DND-41 (cell line): ENCODE data around the gene GPX5.

Experiments
- ATAC-seq: fragments of 200-7000 bp; cut with Tn5 transposase; 3 replicates; pipeline ENCODE4 v1.9.1; 2021; ENCODE audit warnings: low read depth; ENCODE audit not compliant: insufficient read depth
- DNase-seq: peaks from one replicate; pipeline ENCODE4 v3.0.0-alpha.2; 2020
- H2AFZ ChIP-seq: 2 replicates; pipeline ENCODE4 v1.6.0; 2012; ENCODE audit warnings: low read depth, low read length
- H3K27ac ChIP-seq: 2 replicates; pipeline ENCODE4 v1.5.1; 2012; ENCODE audit warnings: low read length, inconsistent platforms
- H3K27me3 ChIP-seq: fragments of 200-600 bp; sonication (generic); 2 replicates; pipeline ENCODE4 v1.6.0; 2012; ENCODE audit warnings: low read length, mild to moderate bottlenecking, inconsistent platforms; ENCODE audit not compliant: insufficient read depth, poor library complexity
- H3K36me3 ChIP-seq: 2 replicates; pipeline ENCODE4 v1.5.1; 2012; ENCODE audit warnings: low read length, inconsistent platforms; ENCODE audit not compliant: insufficient read depth
- H3K4me1 ChIP-seq: 2 replicates; pipeline ENCODE4 v1.5.1; 2012; ENCODE audit warnings: mild to moderate bottlenecking, low read length; ENCODE audit not compliant: insufficient read depth
- H3K4me2 ChIP-seq: 2 replicates; pipeline ENCODE4 v1.6.0; 2012; ENCODE audit warnings: mild to moderate bottlenecking, moderate library complexity, low read length, inconsistent platforms; ENCODE audit not compliant: insufficient read depth
- H3K4me3 ChIP-seq, 2 experiments: fragments of 200-600 bp in 1 of 2; shearing (Covaris generic) in 1 of 2; 2 replicates each; pipeline ENCODE4 v1.5.1; 2012 to 2016; ENCODE audit warnings: inconsistent platforms in 2 of 2, low read length in 2 of 2, mild to moderate bottlenecking in 2 of 2, low read depth in 1 of 2, moderate library complexity in 1 of 2
- H3K79me2 ChIP-seq: 2 replicates; pipeline ENCODE4 v1.6.0; 2012; ENCODE audit warnings: low read length, inconsistent platforms; ENCODE audit not compliant: insufficient read depth
- H3K9ac ChIP-seq: 2 replicates; pipeline ENCODE4 v1.6.0; 2012; ENCODE audit warnings: low read depth, mild to moderate bottlenecking, inconsistent platforms, low read length, moderate library complexity
- H3K9me3 ChIP-seq: 2 replicates; pipeline ENCODE4 v1.5.1; 2012; ENCODE audit warnings: low read length, moderate library complexity, mild to moderate bottlenecking, inconsistent platforms; ENCODE audit not compliant: insufficient read depth, severe bottlenecking
- H4K20me1 ChIP-seq: 2 replicates; pipeline ENCODE4 v1.6.0; 2012; ENCODE audit warnings: low read length; ENCODE audit not compliant: insufficient read depth
- CTCF ChIP-seq: IDR thresholded peaks from 2 replicates; pipeline ENCODE4 v1.5.1; 2012; ENCODE audit warnings: borderline replicate concordance, low read length, moderate library complexity, mild to moderate bottlenecking; ENCODE audit not compliant: poor library complexity, severe bottlenecking; ENCODE audit errors: extremely low read depth
- EZH2 ChIP-seq: IDR thresholded peaks from 3 replicates; pipeline ENCODE4 v1.6.1; 2012; ENCODE audit warnings: borderline replicate concordance, low read depth, mild to moderate bottlenecking, moderate library complexity, low read length, inconsistent platforms; ENCODE audit not compliant: severe bottlenecking

GPX5 gene

GRCh38 chr6:28568515-28569108 lies 42.9 kb downstream of the GPX5 start:
- no peak for ATAC-seq
- H3K36me3 ChIP-seq = no peaks in the 10 kb centered on the region
- H2AFZ ChIP-seq = no peak overlapping the region
- DNase-seq = no peak
- no peaks in the 10 kb centered on the region for H4K20me1 ChIP-seq
- no peaks in the 10 kb centered on the region for H3K9me3 ChIP-seq
- no peak overlapping the region for H3K4me3 ChIP-seq
- no peaks in the 10 kb centered on the region for H3K4me1 ChIP-seq
- no peak for TF ChIP-seq CTCF
- H3K79me2 ChIP-seq = no peaks in the 10 kb centered on the region
- no peak overlapping the region for H3K27ac ChIP-seq
- H3K4me2 ChIP-seq = no peak overlapping the region
- no peak overlapping the region for H3K9ac ChIP-seq
- H3K27me3 ChIP-seq = peaks cover 9% of the 10 kb centered on the region

- H3K4me2 ChIP-seq = no peak overlapping the region
- H3K79me2 ChIP-seq = no peaks in the 10 kb centered on the region
- TF ChIP-seq CTCF (no peak), EZH2 (no peak)
- DNase-seq (no peak), ATAC-seq (no peak)
- peaks cover 9% of the 10 kb centered on the region for H3K27me3 ChIP-seq
- H3K4me1 ChIP-seq = no peaks in the 10 kb centered on the region
- no peak overlapping the region for H3K27ac ChIP-seq
- no peaks in the 10 kb centered on the region for H3K36me3 ChIP-seq
- H2AFZ ChIP-seq = no peak overlapping the region
- no peak overlapping the region for H3K4me3 ChIP-seq
- no peak overlapping the region for H3K9ac ChIP-seq
- no peaks in the 10 kb centered on the region for H3K9me3 ChIP-seq
- H4K20me1 ChIP-seq = no peaks in the 10 kb centered on the region
Observed at GRCh38 chr6:28569748-28570147, 44.1 kb downstream of the GPX5 start.

GRCh38 chr6:28580475-28580874 lies 54.8 kb downstream of the GPX5 start:
- no peak for TF ChIP-seq EZH2
- peak; percentile 41 for TF ChIP-seq CTCF
- H3K79me2 ChIP-seq = no peaks in the 10 kb centered on the region
- no peak overlapping the region for H3K27ac ChIP-seq
- H3K9me3 ChIP-seq = no peaks in the 10 kb centered on the region
- H3K9ac ChIP-seq = no peak overlapping the region
- no peaks in the 10 kb centered on the region for H3K4me1 ChIP-seq
- no peak for DNase-seq
- H2AFZ ChIP-seq = no peak overlapping the region
- H4K20me1 ChIP-seq = no peaks in the 10 kb centered on the region
- no peaks in the 10 kb centered on the region for H3K36me3 ChIP-seq
- no peak; the same call in 2 of the 3 replicates for ATAC-seq
- no peak overlapping the region for H3K4me3 ChIP-seq
- peaks cover 15% of the 10 kb centered on the region for H3K27me3 ChIP-seq
- H3K4me2 ChIP-seq = no peak overlapping the region

GRCh38 chr6:28583463-28583862 lies 57.8 kb downstream of the GPX5 start:
- no peak for TF ChIP-seq EZH2
- no peak for TF ChIP-seq CTCF
- Histone ChIP-seq H4K20me1 (no peaks in the 10 kb centered on the region), H3K27me3 (peaks cover 38% of the 10 kb centered on the region)

More at GRCh38 chr6:28583463-28583862, 57.8 kb downstream of the GPX5 start:
- no peak overlapping the region for H3K4me2 ChIP-seq
- H3K36me3 ChIP-seq = no peaks in the 10 kb centered on the region
- no peak overlapping the region for H3K9ac ChIP-seq
- H3K27ac ChIP-seq = no peak overlapping the region
- H3K4me3 ChIP-seq = no peak overlapping the region
- H2AFZ ChIP-seq = no peak overlapping the region
- no peaks in the 10 kb centered on the region for H3K79me2 ChIP-seq
- H3K9me3 ChIP-seq = no peaks in the 10 kb centered on the region
- ATAC-seq (no peak), DNase-seq (no peak)
- H3K4me1 ChIP-seq = no peaks in the 10 kb centered on the region
